ENCODE measurements around the gene DCTN4.

The DCTN4 gene

GRCh38 chr5:150740992-150741391 is 17.8 kb downstream of the DCTN4 start:
- no peak for DNase-seq (ENCODE audit: low spot score)

GRCh38 chr5:150738862-150739261 is 20.0 kb downstream of the DCTN4 start:
- no peak for DNase-seq (ENCODE audit: low spot score)

DNA sequence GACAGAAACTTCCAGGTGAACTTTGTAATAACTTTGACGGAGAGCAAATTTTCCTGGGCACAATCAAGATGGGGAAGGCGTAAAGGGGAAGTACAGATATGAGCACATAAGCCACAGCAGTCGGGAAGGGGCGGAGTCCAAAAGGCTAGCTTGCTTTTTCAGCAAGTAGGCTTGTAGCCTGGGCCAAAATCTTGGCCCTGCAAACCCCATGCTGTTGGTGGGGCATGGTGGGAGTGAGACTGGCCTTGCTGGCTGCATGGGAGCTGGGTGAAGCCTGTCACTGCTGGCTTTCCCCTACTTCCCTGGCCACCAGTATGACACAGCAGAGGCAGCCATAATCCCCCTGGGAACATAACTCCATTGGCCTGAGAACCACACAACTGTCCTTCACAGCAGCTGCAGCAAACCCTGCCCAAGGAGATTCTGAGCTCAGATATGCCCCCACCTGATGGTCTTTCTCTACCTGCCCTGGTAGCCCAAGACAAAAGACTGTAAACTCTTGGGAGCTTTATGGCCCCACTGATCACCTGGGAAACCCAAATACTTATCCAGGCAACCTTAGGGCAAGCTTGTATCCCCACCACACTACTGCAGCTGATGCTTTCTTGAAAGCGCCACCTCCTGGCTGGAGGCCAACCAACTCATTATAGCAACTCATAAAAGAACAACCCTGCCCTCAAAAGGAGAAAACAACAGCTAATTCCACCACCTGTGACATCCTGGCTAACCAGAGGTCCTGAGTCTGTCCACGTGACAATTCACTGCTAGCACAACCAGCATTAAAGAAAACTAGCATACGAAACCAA is 24.0 kb downstream of the DCTN4 start:
- peak; percentile 60 for DNase-seq (ENCODE audit: low spot score)

GRCh38 chr5:150731669-150732242 is 27.1 kb downstream of the DCTN4 start:
- peak; percentile 62 for DNase-seq (ENCODE audit: low spot score)

GRCh38 chr5:150729859-150730258 is 29.0 kb downstream of the DCTN4 start:
- DNase-seq (ENCODE audit: low spot score), result no peak

DNA sequence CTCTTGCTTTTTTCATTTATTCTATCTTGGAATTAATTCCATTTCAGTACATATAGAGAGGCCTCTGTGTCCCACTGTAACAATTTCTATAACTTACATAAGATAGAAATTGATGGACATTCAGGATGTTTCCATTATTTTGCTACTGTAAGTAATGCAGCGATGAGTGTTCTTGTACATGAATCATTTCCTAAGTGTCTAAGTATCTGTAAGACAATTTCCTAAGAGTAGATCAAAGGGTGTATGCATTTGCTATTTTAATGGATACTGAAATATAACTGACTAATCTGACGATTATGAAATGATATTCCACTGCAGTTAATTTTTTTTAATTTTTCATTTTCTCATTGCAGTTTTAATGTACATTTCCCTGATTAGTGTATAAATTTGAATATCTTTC is 35.0 kb downstream of the DCTN4 start:
- DNase-seq (ENCODE audit: low spot score), result no peak

DNA sequence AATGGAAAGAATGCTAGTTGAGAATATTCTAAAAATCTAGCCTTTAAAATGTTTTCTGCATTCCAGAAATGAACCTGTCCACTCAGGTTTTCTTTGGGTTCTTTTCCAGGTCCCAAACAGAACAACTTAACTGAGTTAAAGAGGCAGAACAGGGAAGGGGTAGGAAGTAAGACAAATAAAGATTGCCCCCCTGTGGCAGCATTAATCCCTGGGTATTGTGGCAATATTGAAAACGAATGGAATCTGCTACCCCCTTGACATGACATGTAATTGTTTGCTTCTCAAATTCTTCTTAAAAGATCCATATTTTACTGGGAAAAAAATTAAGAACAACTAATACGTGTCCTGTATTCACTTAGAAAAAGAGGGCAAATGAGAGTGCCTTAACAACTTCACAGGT is 48.7 kb downstream of the DCTN4 start:
- no peak for DNase-seq (ENCODE audit: low spot score)

- no peak for DNase-seq (ENCODE audit: low spot score)
Measured at GRCh38 chr5:150706776-150707390, 51.9 kb downstream of the DCTN4 start.

DNA sequence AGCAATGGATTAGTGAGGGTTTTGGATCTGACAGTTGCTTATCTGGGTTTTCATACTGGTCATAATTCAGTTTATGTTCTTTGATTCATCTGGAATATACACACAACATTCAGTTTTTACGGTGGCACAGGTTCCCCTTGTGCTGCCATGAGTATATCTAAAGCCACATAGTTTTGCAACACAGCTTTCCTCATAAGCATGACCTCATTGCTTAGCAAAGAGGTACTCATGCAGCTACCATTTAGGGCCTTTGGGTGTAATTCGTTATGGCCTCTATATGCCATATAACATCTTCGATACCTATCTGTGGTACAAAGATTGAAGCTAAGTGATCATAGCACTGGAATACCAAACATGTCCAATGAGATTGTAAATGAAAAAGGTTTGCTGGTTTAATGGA is 55.1 kb downstream of the DCTN4 start:
- DNase-seq (ENCODE audit: low spot score), result no peak

DNA sequence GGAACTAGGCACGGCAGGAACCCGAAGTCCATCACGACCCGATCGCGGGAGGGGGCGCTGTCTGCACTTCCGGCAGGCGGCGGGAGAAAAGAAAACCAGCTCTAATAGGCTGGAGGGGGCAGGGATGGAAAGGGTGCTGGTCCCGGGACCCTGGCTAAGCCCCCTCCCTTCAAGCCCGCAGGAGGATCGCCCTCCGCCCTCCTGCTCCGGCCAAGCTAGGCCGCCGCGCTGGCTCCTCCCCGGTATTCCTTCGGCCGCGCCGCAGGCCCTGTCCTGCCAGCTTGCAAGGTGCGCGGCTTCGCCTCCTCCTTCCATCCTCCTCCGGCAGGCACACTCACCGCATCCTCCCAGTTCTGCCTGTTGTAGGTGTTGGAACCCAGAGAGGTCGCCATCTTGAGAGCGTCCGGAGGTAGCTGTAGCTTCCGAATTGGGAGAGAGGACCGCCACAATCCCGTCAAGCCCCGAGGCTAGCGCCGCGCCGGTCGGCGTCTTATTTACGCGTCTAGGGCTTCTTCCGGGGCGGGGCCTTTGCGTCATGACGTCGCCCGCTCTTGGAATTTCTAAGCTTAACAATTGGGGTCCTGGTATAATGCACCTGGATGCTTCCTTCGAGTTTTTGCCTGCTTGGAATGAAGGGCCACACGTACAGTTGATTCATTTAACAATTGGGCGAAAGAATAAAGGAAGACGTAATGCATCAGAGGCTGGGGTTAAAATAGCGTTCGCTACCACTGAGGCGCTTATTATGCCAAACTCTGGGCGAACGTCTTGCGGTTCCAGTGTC is 58.0 kb downstream of the DCTN4 start, which contains the start of gene RBM22:
Gene RBM22, minus strand, starts transcription at position 469 of the 784 bp plus-strand sequence. Its CDS starts 77 bp downstream, at position 392.
- DNase-seq (ENCODE audit: low spot score), result peak; percentile 95

DNA sequence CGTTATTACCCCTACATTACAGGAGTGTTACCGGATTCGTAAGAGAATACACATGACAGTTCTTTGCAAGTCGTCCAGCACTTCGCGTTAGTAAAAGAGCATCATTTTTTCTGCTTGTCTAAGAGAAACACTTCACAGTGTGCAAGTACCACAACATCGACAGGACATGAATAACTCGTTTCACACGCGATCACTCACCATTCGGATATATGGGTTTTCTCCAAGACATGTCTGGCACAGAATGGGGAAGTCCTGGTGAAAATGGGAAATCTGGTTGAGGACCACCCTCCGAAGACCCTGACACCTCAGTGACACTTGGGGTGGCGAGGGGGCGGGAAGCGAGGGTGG is 58.6 kb downstream of the DCTN4 start:
- no peak for DNase-seq (ENCODE audit: low spot score)

GRCh38 chr5:150694612-150695011 is 64.2 kb downstream of the DCTN4 start:
- DNase-seq (ENCODE audit: low spot score), result no peak

DNA sequence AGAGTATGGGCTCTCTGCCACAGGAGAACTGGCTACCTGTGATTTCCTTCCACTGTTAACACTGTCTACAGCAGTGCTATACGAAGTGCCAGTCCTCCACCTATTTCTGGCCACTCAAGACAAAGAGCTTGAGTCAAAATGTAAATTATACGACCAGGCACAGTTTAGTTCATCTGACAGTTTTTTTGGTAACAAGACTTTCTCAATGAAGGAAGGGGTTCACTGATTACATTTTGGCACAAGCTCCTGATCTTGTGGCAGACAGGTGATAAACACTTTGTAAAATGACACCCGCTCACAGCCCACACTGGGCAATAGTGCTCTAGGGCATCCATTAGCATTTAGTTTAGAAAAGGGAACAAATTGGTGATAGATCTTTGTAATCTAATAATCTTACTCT is 66.5 kb downstream of the DCTN4 start:
- DNase-seq (ENCODE audit: low spot score), result no peak

GRCh38 chr5:150690760-150691159 is 68.1 kb downstream of the DCTN4 start:
- no peak for DNase-seq (ENCODE audit: low spot score)

DNA sequence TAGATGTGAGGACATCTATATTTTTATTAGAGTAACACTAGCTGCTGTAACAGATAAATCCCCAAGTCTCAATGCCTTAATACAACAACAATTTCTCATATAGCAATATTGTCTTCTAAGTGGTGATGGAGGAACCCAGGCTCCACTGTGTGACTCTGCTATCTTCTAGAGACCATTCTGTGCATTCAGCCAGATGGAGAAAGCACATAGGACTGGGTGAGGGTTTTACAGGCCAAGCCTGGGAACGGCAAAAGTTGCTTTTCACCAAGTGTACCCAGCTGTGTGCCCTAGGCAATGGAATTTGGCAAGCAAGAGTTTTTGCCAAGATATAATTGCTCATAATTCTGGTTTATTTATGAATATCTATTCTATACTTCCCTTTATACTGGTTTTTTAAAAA is 69.7 kb downstream of the DCTN4 start:
- DNase-seq (ENCODE audit: low spot score), result no peak

DNA sequence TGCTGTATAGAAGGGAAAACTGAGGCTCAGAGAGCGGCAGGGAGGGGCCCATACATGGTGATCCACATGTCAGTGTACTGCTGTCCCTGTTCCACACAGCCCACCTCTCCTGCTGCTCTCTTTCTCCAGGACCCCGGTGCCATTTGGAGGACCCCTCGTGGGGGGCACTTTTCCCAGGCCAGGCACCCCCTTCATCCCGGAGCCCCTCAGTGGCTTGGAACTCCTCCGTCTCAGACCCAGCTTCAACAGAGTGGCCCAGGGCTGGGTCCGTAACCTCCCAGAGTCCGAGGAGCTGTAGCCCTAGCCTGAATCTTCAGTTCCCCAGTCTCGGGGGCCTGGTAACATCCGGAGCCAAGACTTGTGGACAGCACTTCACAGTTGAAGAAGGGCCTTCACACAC is 82.2 kb downstream of the DCTN4 start:
- DNase-seq (ENCODE audit: low spot score), result no peak

- DNase-seq (ENCODE audit: low spot score), result no peak
Measured at GRCh38 chr5:150675069-150675468, 83.7 kb downstream of the DCTN4 start.

DNA sequence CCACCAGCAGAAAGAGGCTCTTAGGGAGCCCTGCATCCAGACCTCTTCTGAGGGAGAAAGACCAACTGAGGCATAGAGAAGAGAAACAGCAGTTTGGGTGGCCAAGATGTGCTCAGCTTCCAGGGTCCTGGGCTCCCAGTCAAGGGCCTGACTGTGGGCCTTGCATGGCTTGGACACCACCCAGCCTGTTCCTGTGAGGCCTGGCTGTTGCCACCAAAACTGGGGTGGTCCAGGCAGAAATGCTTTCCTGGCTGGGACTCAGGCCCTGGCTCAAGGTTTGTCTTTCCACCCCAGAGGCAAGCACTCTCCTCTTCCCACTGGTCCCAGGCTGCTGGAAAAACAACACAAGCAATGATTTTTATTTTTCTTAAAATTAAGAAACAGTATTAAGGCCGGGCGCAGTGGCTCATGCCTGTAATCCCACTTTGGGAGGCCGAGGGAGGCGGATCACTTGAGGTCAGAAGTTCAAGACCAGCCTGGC is 84.4 kb downstream of the DCTN4 start:
- DNase-seq (ENCODE audit: low spot score), result no peak

DNA sequence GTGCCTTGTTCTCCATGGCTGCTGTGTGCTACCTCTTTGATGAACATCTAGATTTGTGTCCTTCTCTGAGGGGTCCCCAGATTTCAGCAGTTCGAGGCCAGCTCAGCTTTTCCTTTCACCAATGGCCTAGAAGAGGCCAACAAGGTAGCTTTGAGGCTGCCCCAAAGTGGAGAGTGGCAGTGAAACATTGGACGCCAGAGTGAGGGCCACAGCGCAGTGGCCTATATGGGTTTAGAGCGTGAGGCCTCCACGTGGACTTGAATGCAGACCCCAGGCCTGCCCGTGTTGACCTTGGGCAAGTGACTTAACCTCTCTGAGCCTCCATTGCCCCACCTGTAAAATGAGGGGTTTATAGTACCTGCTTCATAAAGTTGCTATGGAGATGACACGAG is 85.9 kb downstream of the DCTN4 start:
- DNase-seq (ENCODE audit: low spot score), result no peak

GRCh38 chr5:150672237-150672883 is 86.5 kb downstream of the DCTN4 start:
- DNase-seq (ENCODE audit: low spot score), result no peak

- no peak for DNase-seq (ENCODE audit: low spot score)
Measured at GRCh38 chr5:150671509-150672236, 87.1 kb downstream of the DCTN4 start.

All from Ammon's horn (tissue), 1 donor.